Measurements from ENCODE around the gene SH2B2.
A peak's percentile ranks its signal among the peaks of the same experiment; 100 is the strongest.
"Not testable (repeated sequence)": the region's sequence is repeated elsewhere in the genome, so short reads cannot be mapped to it uniquely, and the experiment has no call there.

The SH2B2 gene

GRCh38 chr7:102337420-102337819, 50.8 kb downstream of the SH2B2 start:
- not testable (repeated sequence) for DNase-seq

- DNase-seq, result not testable (repeated sequence)
These were observed 54.1 kb downstream of the SH2B2 start for GRCh38 chr7:102340599-102341368.

GRCh38 chr7:102346983-102347382, 60.3 kb downstream of the SH2B2 start:
- not testable (repeated sequence) for DNase-seq

- not testable (repeated sequence) for DNase-seq
These were observed 69.7 kb downstream of the SH2B2 start, which contains the start of gene SPDYE6 for GRCh38 chr7:102356344-102356743. Gene SPDYE6 (minus strand): TSS chr7:102356444. CDS start chr7:102356023, 421 bp downstream.

- peak; percentile 100 for DNase-seq
These were observed 77.1 kb downstream of the SH2B2 start for GRCh38 chr7:102363549-102364393.

- DNase-seq, result not testable (repeated sequence)
These were observed 77.8 kb downstream of the SH2B2 start for GRCh38 chr7:102364394-102364886.

- DNase-seq, result not testable (repeated sequence)
These were observed 78.7 kb downstream of the SH2B2 start for GRCh38 chr7:102365390-102365789.

GRCh38 chr7:102370038-102370437, 83.4 kb downstream of the SH2B2 start:
- not testable (repeated sequence) for DNase-seq
